Activated CD4-positive, alpha-beta T cell treated with anti-CD3 and anti-CD28 coated beads, Interleukin-2, amount 10 ng/mL, durations not matched to agents 24 days and 14 days (primary cell): ENCODE data around the gene CHCHD3. TPM values are rescaled to one million over a fixed set of nuclear protein-coding genes. Genes with fewer than 3 reads are reported as not detected.

ENCODE experiments used
- DNase-seq: peaks from one replicate; pipeline ENCODE4 v3.0.0; 2022
- H3K27ac Mint-ChIP-seq: one replicate; pipeline ENCODE4 v1.8.0; 2022; ENCODE audit warnings: mild to moderate bottlenecking, mixed read lengths
- H3K27me3 Mint-ChIP-seq: one replicate; pipeline ENCODE4 v1.8.0; 2022; ENCODE audit warnings: mixed read lengths
- H3K36me3 Mint-ChIP-seq: one replicate; pipeline ENCODE4 v1.8.0; 2022; ENCODE audit warnings: low read depth, mild to moderate bottlenecking, mixed read lengths
- H3K4me1 Mint-ChIP-seq: one replicate; pipeline ENCODE4 v1.8.0; 2021; ENCODE audit warnings: mixed read lengths
- H3K4me3 Mint-ChIP-seq: one replicate; pipeline ENCODE4 v1.8.0; 2022; ENCODE audit warnings: mild to moderate bottlenecking, moderate library complexity, mixed read lengths
- H3K9me3 Mint-ChIP-seq: one replicate; pipeline ENCODE4 v1.8.0; 2021; ENCODE audit warnings: mixed read lengths
- intact Hi-C: fragments of 100-400 bp; cut with micrococcal nuclease; formaldehyde crosslinking; loops from one replicate; pipeline ENCODE4 v1.15.1; 2023
- total RNA-seq: library from RNA; stranded (reverse); gene quantifications from 2 replicates; pipeline ENCODE4 v1.2.3, GENCODE V29; 2022

CHCHD3 gene
- total RNA-seq, 1 donor from 2014 or later: 76.2 TPM

- H3K4me1 Mint-ChIP-seq: no peaks in the 10 kb centered on the region
- H3K36me3 Mint-ChIP-seq: no peaks in the 10 kb centered on the region
- no peaks in the 10 kb centered on the region for H3K9me3 Mint-ChIP-seq
- H3K4me3 Mint-ChIP-seq: no peak overlapping the region
- intact Hi-C loops: no loop called here
- H3K27ac Mint-ChIP-seq: no peak overlapping the region
- no peak for DNase-seq
- no peaks in the 10 kb centered on the region for H3K27me3 Mint-ChIP-seq
Measured at GRCh38 chr7:132817949-132818348, 263.9 kb downstream of the CHCHD3 start.

GRCh38 chr7:132815696-132816311 lies 266.1 kb downstream of the CHCHD3 start:
- H3K27me3 Mint-ChIP-seq: no peaks in the 10 kb centered on the region
- H3K36me3 Mint-ChIP-seq: no peaks in the 10 kb centered on the region
- no peak overlapping the region for H3K27ac Mint-ChIP-seq
- H3K4me3 Mint-ChIP-seq: no peak overlapping the region
- H3K4me1 Mint-ChIP-seq: no peaks in the 10 kb centered on the region
- no peak for DNase-seq
- H3K9me3 Mint-ChIP-seq: peaks cover 4% of the 10 kb centered on the region
- intact Hi-C loops: no loop called here

GRCh38 chr7:132815130-132815529 lies 266.8 kb downstream of the CHCHD3 start:
- Mint-ChIP-seq H3K36me3 (no peaks in the 10 kb centered on the region), H3K4me1 (no peaks in the 10 kb centered on the region), H3K27me3 (no peaks in the 10 kb centered on the region), H3K4me3 (no peak overlapping the region), H3K27ac (no peak overlapping the region), H3K9me3 (peaks cover 4% of the 10 kb centered on the region)
- no peak for DNase-seq
- intact Hi-C loops: no loop called here

GRCh38 chr7:132810561-132810960 lies 271.3 kb downstream of the CHCHD3 start:
- Mint-ChIP-seq H3K27me3 (no peaks in the 10 kb centered on the region), H3K4me3 (no peak overlapping the region), H3K9me3 (peaks cover 4% of the 10 kb centered on the region), H3K36me3 (no peaks in the 10 kb centered on the region), H3K4me1 (no peaks in the 10 kb centered on the region), H3K27ac (no peak overlapping the region)
- DNase-seq: no peak
- intact Hi-C loops: no loop called here

- Mint-ChIP-seq H3K36me3 (no peaks in the 10 kb centered on the region), H3K27me3 (no peaks in the 10 kb centered on the region), H3K27ac (no peak overlapping the region), H3K9me3 (no peaks in the 10 kb centered on the region), H3K4me3 (no peak overlapping the region), H3K4me1 (no peaks in the 10 kb centered on the region)
- intact Hi-C loops: no loop called here
- no peak for DNase-seq
Measured at GRCh38 chr7:132806834-132807233, 275.1 kb downstream of the CHCHD3 start.

GRCh38 chr7:132805766-132806165 lies 276.1 kb downstream of the CHCHD3 start:
- no peak for DNase-seq
- intact Hi-C loops: no loop called here
- H3K27ac Mint-ChIP-seq: no peak overlapping the region
- no peaks in the 10 kb centered on the region for H3K9me3 Mint-ChIP-seq
- no peak overlapping the region for H3K4me3 Mint-ChIP-seq
- H3K36me3 Mint-ChIP-seq: no peaks in the 10 kb centered on the region
- no peaks in the 10 kb centered on the region for H3K27me3 Mint-ChIP-seq
- H3K4me1 Mint-ChIP-seq: no peaks in the 10 kb centered on the region

- H3K27ac Mint-ChIP-seq: no peak overlapping the region
- H3K4me1 Mint-ChIP-seq: no peaks in the 10 kb centered on the region
- DNase-seq: no peak
- intact Hi-C loops: no loop called here
- H3K36me3 Mint-ChIP-seq: no peaks in the 10 kb centered on the region
- H3K27me3 Mint-ChIP-seq: no peaks in the 10 kb centered on the region
- no peak overlapping the region for H3K4me3 Mint-ChIP-seq
- no peaks in the 10 kb centered on the region for H3K9me3 Mint-ChIP-seq
Measured at GRCh38 chr7:132804849-132805485, 276.9 kb downstream of the CHCHD3 start.

GRCh38 chr7:132800522-132800921 lies 281.4 kb downstream of the CHCHD3 start:
- no peak for DNase-seq
- no peaks in the 10 kb centered on the region for H3K27me3 Mint-ChIP-seq
- H3K36me3 Mint-ChIP-seq: peaks cover 6% of the 10 kb centered on the region
- H3K4me1 Mint-ChIP-seq: no peaks in the 10 kb centered on the region
- intact Hi-C loops: no loop called here
- H3K4me3 Mint-ChIP-seq: no peak overlapping the region
- H3K27ac Mint-ChIP-seq: no peak overlapping the region
- no peaks in the 10 kb centered on the region for H3K9me3 Mint-ChIP-seq

GRCh38 chr7:132799081-132799413 lies 282.8 kb downstream of the CHCHD3 start:
- DNase-seq: no peak
- intact Hi-C loops: no loop called here

GRCh38 chr7:132797152-132797551 lies 284.7 kb downstream of the CHCHD3 start:
- Mint-ChIP-seq H3K9me3 (no peaks in the 10 kb centered on the region), H3K4me1 (no peaks in the 10 kb centered on the region), H3K27ac (no peak overlapping the region), H3K36me3 (peaks cover 6% of the 10 kb centered on the region), H3K4me3 (no peak overlapping the region), H3K27me3 (no peaks in the 10 kb centered on the region)
- no peak for DNase-seq
- intact Hi-C loops: no loop called here

More at GRCh38 chr7:132799081-132799413, 282.8 kb downstream of the CHCHD3 start:
- Mint-ChIP-seq H3K4me3 (no peak overlapping the region), H3K36me3 (peaks cover 6% of the 10 kb centered on the region), H3K27ac (no peak overlapping the region), H3K9me3 (no peaks in the 10 kb centered on the region), H3K27me3 (no peaks in the 10 kb centered on the region), H3K4me1 (no peaks in the 10 kb centered on the region)

- no peak overlapping the region for H3K4me3 Mint-ChIP-seq
- no peaks in the 10 kb centered on the region for H3K27me3 Mint-ChIP-seq
- no peak for DNase-seq
- H3K9me3 Mint-ChIP-seq: no peaks in the 10 kb centered on the region
- no peaks in the 10 kb centered on the region for H3K4me1 Mint-ChIP-seq
- intact Hi-C loops: no loop called here
- peaks cover 6% of the 10 kb centered on the region for H3K36me3 Mint-ChIP-seq
- no peak overlapping the region for H3K27ac Mint-ChIP-seq
Measured at GRCh38 chr7:132793474-132793873, 288.4 kb downstream of the CHCHD3 start.

GRCh38 chr7:132791036-132791435 lies 290.9 kb downstream of the CHCHD3 start:
- intact Hi-C loops: no loop called here
- no peak for DNase-seq
- H3K27ac Mint-ChIP-seq: no peak overlapping the region
- peaks cover 7% of the 10 kb centered on the region for H3K36me3 Mint-ChIP-seq
- no peaks in the 10 kb centered on the region for H3K4me1 Mint-ChIP-seq
- peaks cover 8% of the 10 kb centered on the region for H3K9me3 Mint-ChIP-seq
- H3K4me3 Mint-ChIP-seq: no peak overlapping the region
- no peaks in the 10 kb centered on the region for H3K27me3 Mint-ChIP-seq

- peaks cover 8% of the 10 kb centered on the region for H3K9me3 Mint-ChIP-seq
- peaks cover 13% of the 10 kb centered on the region for H3K36me3 Mint-ChIP-seq
- no peaks in the 10 kb centered on the region for H3K4me1 Mint-ChIP-seq
- H3K27ac Mint-ChIP-seq: no peak overlapping the region
- no peaks in the 10 kb centered on the region for H3K27me3 Mint-ChIP-seq
- DNase-seq: no peak
- H3K4me3 Mint-ChIP-seq: no peak overlapping the region
- intact Hi-C loops: no loop called here
Measured at GRCh38 chr7:132790104-132790503, 291.8 kb downstream of the CHCHD3 start.

GRCh38 chr7:132789281-132789680 lies 292.6 kb downstream of the CHCHD3 start:
- no peak overlapping the region for H3K27ac Mint-ChIP-seq
- intact Hi-C loops: no loop called here
- DNase-seq: no peak
- peaks cover 8% of the 10 kb centered on the region for H3K9me3 Mint-ChIP-seq
- no peaks in the 10 kb centered on the region for H3K27me3 Mint-ChIP-seq
- H3K4me1 Mint-ChIP-seq: no peaks in the 10 kb centered on the region
- H3K36me3 Mint-ChIP-seq: peaks cover 19% of the 10 kb centered on the region
- H3K4me3 Mint-ChIP-seq: no peak overlapping the region

- DNase-seq: no peak
- Mint-ChIP-seq H3K27ac (no peak overlapping the region), H3K4me1 (no peaks in the 10 kb centered on the region), H3K9me3 (peaks cover 8% of the 10 kb centered on the region), H3K36me3 (peaks cover 24% of the 10 kb centered on the region), H3K27me3 (no peaks in the 10 kb centered on the region), H3K4me3 (no peak overlapping the region)
- intact Hi-C loops: no loop called here
Measured at GRCh38 chr7:132785870-132786269, 296.0 kb downstream of the CHCHD3 start.
